Activated naive CD4-positive, alpha-beta T cell treated with anti-CD3 and anti-CD28 coated beads for 36 hours (primary cell): ENCODE data around the gene OSBPL3. TPM values are rescaled to one million over a fixed set of nuclear protein-coding genes. Genes with fewer than 3 reads are reported as not detected.

Experiments
- total RNA-seq, 2 experiments: library from RNA; stranded (reverse); gene quantifications; one replicate each; pipeline ENCODE4 v1.2.3, GENCODE V29; 2021

OSBPL3 gene
- total RNA-seq, 2 experiments from 2014 or later = 25.1 to 27.9 TPM

Other genes starting within 250 kb of the OSBPL3 start
- gene GSDME, start 222.7 kb downstream of the OSBPL3 start, total RNA-seq = 1 to 10 TPM; 6.8 to 6.9 TPM
- gene CYCS, start 145.1 kb upstream of the OSBPL3 start, total RNA-seq = 100 to 1,000 TPM; 213 to 224 TPM
- not detected for gene NPVF, start 248.3 kb upstream of the OSBPL3 start, total RNA-seq